IMR-90 (cell line): ENCODE results near the gene PLEKHG2. TPM values are rescaled to one million over a fixed set of nuclear protein-coding genes. Genes with fewer than 3 reads are reported as not detected.

Experiments
- ATAC-seq: fragments of 200-7000 bp; cut with Tn5 transposase; 2 replicates; pipeline ENCODE4 v1.9.1; 2020; ENCODE audit warnings: low read depth, mild to moderate bottlenecking, moderate library complexity
- BruUV-seq: library from RNA; stranded (reverse); fragments of 400-500 nt; replicated peaks from 2 replicates; lab custom pipeline; 2021; lab: Mats Ljungman, UMichigan
- CTCF ChIA-PET: fragments of 300-600 bp; formaldehyde crosslinking; extraction: SDS; loops from one replicate; lab custom pipeline; 2021; ENCODE audit warnings: antibody characterized with exemption; lab: Yijun Ruan, JAX
- POLR2A ChIA-PET: fragments of 300-600 bp; sonication (Branson Sonifier 250); formaldehyde crosslinking; loops from one replicate; lab custom pipeline; 2022; ENCODE audit warnings: antibody characterized with exemption; ENCODE audit not compliant: unreplicated experiment; lab: Charles Lee
- DNase-seq: peaks from one replicate; pipeline ENCODE4 v3.0.0; 2013
- H2AFZ ChIP-seq: replicated peaks from 2 replicates; pipeline ENCODE3; 2013; ENCODE audit warnings: low read length, mild to moderate bottlenecking; ENCODE audit not compliant: poor library complexity
- H2AK5ac ChIP-seq: 2 replicates; pipeline ENCODE4 v1.6.1; 2013; ENCODE audit warnings: low read depth, low read length, inconsistent platforms
- H2AK9ac ChIP-seq: replicated peaks from 2 replicates; pipeline ENCODE3; 2013; ENCODE audit warnings: mild to moderate bottlenecking, low read depth, low read length, moderate library complexity; ENCODE audit not compliant: poor library complexity
- H2BK120ac ChIP-seq: 2 replicates; pipeline ENCODE4 v1.6.1; 2013; ENCODE audit warnings: low read depth, low read length, inconsistent platforms
- H2BK15ac ChIP-seq: 3 replicates; pipeline ENCODE4 v1.6.1; 2013; ENCODE audit warnings: low read depth, low read length, inconsistent platforms
- H2BK20ac ChIP-seq: 2 replicates; pipeline ENCODE4 v1.6.1; 2013; ENCODE audit warnings: low read depth, mild to moderate bottlenecking, inconsistent platforms, low read length, moderate library complexity
- H2BK5ac ChIP-seq: 2 replicates; pipeline ENCODE4 v1.6.1; 2013; ENCODE audit warnings: mild to moderate bottlenecking, low read depth, low read length, inconsistent platforms; ENCODE audit not compliant: poor library complexity, severe bottlenecking
- H3K14ac ChIP-seq: replicated peaks from 2 replicates; pipeline ENCODE4 v1.6.1; 2013; ENCODE audit warnings: low read depth, low read length, inconsistent platforms
- H3K18ac ChIP-seq: 2 replicates; pipeline ENCODE4 v1.6.1; 2013; ENCODE audit warnings: low read depth, low read length, control low read depth
- H3K23ac ChIP-seq: 2 replicates; pipeline ENCODE4 v1.6.1; 2013; ENCODE audit warnings: low read depth, low read length, inconsistent platforms
- H3K27ac ChIP-seq: 2 replicates; pipeline ENCODE4 v1.5.1; 2013; ENCODE audit warnings: mild to moderate bottlenecking, control low read depth, low read length; ENCODE audit not compliant: insufficient read depth
- H3K27me3 ChIP-seq: 2 replicates; pipeline ENCODE4 v1.6.1; 2013; ENCODE audit warnings: low read length; ENCODE audit not compliant: control insufficient read depth, insufficient read depth
- H3K36me3 ChIP-seq: 2 replicates; pipeline ENCODE4 v1.6.1; 2013; ENCODE audit warnings: low read length, mixed read lengths; ENCODE audit not compliant: control insufficient read depth, insufficient read depth
- H3K4ac ChIP-seq: 2 replicates; pipeline ENCODE4 v1.6.1; 2013; ENCODE audit warnings: low read depth, low read length, inconsistent platforms
- H3K4me1 ChIP-seq: 2 replicates; pipeline ENCODE4 v1.6.1; 2013; ENCODE audit warnings: low read length, mixed read lengths; ENCODE audit not compliant: control insufficient read depth, insufficient read depth
- H3K4me2 ChIP-seq: 2 replicates; pipeline ENCODE4 v1.6.1; 2013; ENCODE audit warnings: low read depth, mild to moderate bottlenecking, control low read depth, low read length, moderate library complexity
- H3K4me3 ChIP-seq: 2 replicates; pipeline ENCODE4 v1.5.1; 2013; ENCODE audit warnings: low read depth, mild to moderate bottlenecking, control low read depth, low read length, moderate library complexity; ENCODE audit not compliant: insufficient read depth
- H3K56ac ChIP-seq: 2 replicates; pipeline ENCODE4 v1.6.1; 2013; ENCODE audit warnings: low read length, inconsistent platforms; ENCODE audit not compliant: insufficient read depth; ENCODE audit errors: extremely low read depth
- H3K79me1 ChIP-seq, 2 experiments: 2 replicates each; pipeline ENCODE4 v1.6.1; 2013; ENCODE audit warnings: low read length in 2 of 2, inconsistent platforms in 1 of 2, low read depth in 1 of 2
- H3K9ac ChIP-seq: 2 replicates; pipeline ENCODE4 v1.6.1; 2013; ENCODE audit warnings: low read depth, low read length, control low read depth
- H3K9me1 ChIP-seq: 2 replicates; pipeline ENCODE4 v1.6.1; 2013; ENCODE audit warnings: low read length, inconsistent platforms; ENCODE audit not compliant: insufficient read depth
- H3K9me3 ChIP-seq: 2 replicates; pipeline ENCODE4 v1.6.1; 2013; ENCODE audit warnings: low read length; ENCODE audit not compliant: control insufficient read depth, insufficient read depth
- H4K20me1 ChIP-seq: 2 replicates; pipeline ENCODE4 v1.6.1; 2013; ENCODE audit warnings: low read length, inconsistent platforms; ENCODE audit not compliant: insufficient read depth
- H4K5ac ChIP-seq: 2 replicates; pipeline ENCODE4 v1.6.1; 2013; ENCODE audit warnings: mild to moderate bottlenecking, low read depth, low read length, control low read depth
- H4K8ac ChIP-seq, 2 experiments: 2 replicates each; pipeline ENCODE4 v1.6.1; 2013; ENCODE audit warnings: low read depth in 2 of 2, low read length in 2 of 2, control low read depth in 1 of 2, inconsistent platforms in 1 of 2
- H4K91ac ChIP-seq: 2 replicates; pipeline ENCODE4 v1.6.1; 2013; ENCODE audit warnings: low read depth, low read length, inconsistent platforms; ENCODE audit not compliant: insufficient read depth
- BHLHE40 ChIP-seq: fragments of 150-350 bp; IDR thresholded peaks from 2 replicates; pipeline ENCODE4 v1.6.1; 2016; ENCODE audit warnings: mild to moderate bottlenecking, low read depth, low read length
- CEBPB ChIP-seq: IDR thresholded peaks from 2 replicates; pipeline ENCODE4 v1.6.1; 2012; ENCODE audit warnings: low read depth, low read length, improper control_type of control experiment
- CTCF ChIP-seq: conservative IDR thresholded peaks from 2 replicates; pipeline ENCODE4 v1.5.1; 2012; ENCODE audit warnings: mild to moderate bottlenecking, low read depth, low read length, improper control_type of control experiment
- FOS ChIP-seq: fragments of 150-350 bp; IDR thresholded peaks from 2 replicates; pipeline ENCODE4 v1.6.1; 2016; ENCODE audit warnings: low read depth, low read length
- MAFK ChIP-seq: IDR thresholded peaks from 2 replicates; pipeline ENCODE4 v1.6.1; 2012; ENCODE audit warnings: low read depth, low read length, improper control_type of control experiment
- MAZ ChIP-seq: IDR thresholded peaks from 2 replicates; pipeline ENCODE4 v1.6.1; 2012; ENCODE audit warnings: low read depth, mild to moderate bottlenecking, low read length, improper control_type of control experiment, moderate library complexity, borderline replicate concordance
- MXI1 ChIP-seq: IDR thresholded peaks from 2 replicates; pipeline ENCODE4 v1.6.1; 2012; ENCODE audit warnings: low read depth, mild to moderate bottlenecking, low read length, moderate library complexity, borderline replicate concordance
- NFE2L2 ChIP-seq: fragments of 150-350 bp; IDR thresholded peaks from 2 replicates; pipeline ENCODE4 v1.6.1; 2016; ENCODE audit warnings: low read depth, mild to moderate bottlenecking, low read length
- POLR2A ChIP-seq: IDR thresholded peaks from 2 replicates; pipeline ENCODE4 v1.6.1; 2012; ENCODE audit warnings: mild to moderate bottlenecking, low read depth, low read length
- RAD21 ChIP-seq: IDR thresholded peaks from 2 replicates; pipeline ENCODE4 v1.6.1; 2012; ENCODE audit warnings: low read length, improper control_type of control experiment
- RCOR1 ChIP-seq: IDR thresholded peaks from 2 replicates; pipeline ENCODE4 v1.6.1; 2012; ENCODE audit warnings: mild to moderate bottlenecking, low read length, improper control_type of control experiment; ENCODE audit not compliant: insufficient replicate concordance
- RFX5 ChIP-seq: IDR thresholded peaks from 2 replicates; pipeline ENCODE4 v1.8.0; 2012; ENCODE audit warnings: low read depth, mild to moderate bottlenecking, low read length, moderate library complexity
- USF2 ChIP-seq: fragments of 150-350 bp; IDR thresholded peaks from 2 replicates; pipeline ENCODE4 v1.6.1; 2017; ENCODE audit warnings: mild to moderate bottlenecking, antibody characterized with exemption, low read length, low read depth
- WGBS, 2 experiments: methylation state at CpG; one replicate each; pipeline versions ENCODE4 v1.1.5 to v1.1.7; 2013; ENCODE audit warnings: missing lambda C conversion rate in 2 of 2; ENCODE audit not compliant: insufficient read length in 1 of 2; ENCODE audit errors: extremely low coverage in 2 of 2; 5-methylcytosine and 5-hydroxymethylcytosine counted together
- dilution Hi-C: fragments of 300-500 bp; cut with HindIII; formaldehyde crosslinking; loops from one replicate; pipeline ENCODE4 v1.14.3; 2018; ENCODE audit warnings: low sequenced_read_pairs; ENCODE audit not compliant: unreplicated experiment
- in situ Hi-C: fragments of 300-500 bp; cut with MboI; formaldehyde crosslinking; loops from 3 replicates; pipeline ENCODE4 v1.14.3; 2019; ENCODE audit warnings: low sequenced_read_pairs, inconsistent platforms, mixed read lengths
- intact Hi-C: fragments of 100-400 bp; cut with micrococcal nuclease; formaldehyde crosslinking; loops from 2 replicates; pipeline ENCODE4 v1.10.0; 2022
- polyA plus RNA-seq, 3 experiments: library from polyadenylated mRNA; depleted of rRNA; stranded (reverse); fragments of >200 nt; gene quantifications; 2 replicates each; pipeline ENCODE4 v1.2.3, GENCODE V29; 2012; ENCODE audit warnings: low replicate concordance in 1 of 3
- total RNA-seq: library from RNA; depleted of rRNA; stranded (reverse); fragments of >200 nt; gene quantifications from 2 replicates; pipeline ENCODE4 v1.2.3, GENCODE V29; 2012
- TF ChIP-seq, protein P1 (sequence below): fragments of 150-350 bp; IDR thresholded peaks from 2 replicates; pipeline ENCODE4 v1.6.1; 2016; ENCODE audit warnings: low read depth, mild to moderate bottlenecking, low read length, moderate library complexity, borderline replicate concordance

The PLEKHG2 gene
- total and polyA plus RNA-seq, 2 of the 4 experiments (the other 2 are of a cell fraction), result 6.5 to 28.3 TPM

DNA sequence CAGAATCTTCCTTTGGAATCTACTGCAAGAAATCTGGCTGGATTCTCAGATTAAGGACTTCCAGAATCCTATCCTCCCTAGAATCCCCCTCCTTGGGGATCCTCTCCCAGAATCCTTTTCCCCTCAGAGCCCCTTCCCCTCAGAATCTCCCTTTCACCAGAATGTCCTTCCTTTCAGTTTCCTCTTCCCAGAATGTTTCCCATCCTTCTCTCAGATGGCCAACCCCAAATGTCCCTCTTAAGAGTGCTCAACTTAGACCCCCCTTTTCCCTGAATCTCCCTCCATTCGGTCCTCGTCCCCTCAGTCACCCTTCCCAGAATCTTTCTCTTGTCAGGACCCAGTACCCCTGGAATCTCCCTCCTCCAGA, 23.9 kb downstream of the PLEKHG2 start:
- H3K56ac ChIP-seq, result peak overlapping the region; percentile 88
- H3K9ac ChIP-seq, result peak overlapping the region; percentile 91
- H4K8ac ChIP-seq, result peak overlapping the region; percentile 91 to 98
- H3K27ac ChIP-seq, result peak overlapping the region; percentile 67
- peaks cover 3% of the 10 kb centered on the region; the same call in 1 of the 2 replicates for H3K4me1 ChIP-seq
- peak overlapping the region; percentile 80 for H3K23ac ChIP-seq
- intact Hi-C loops (no loop called here), dilution Hi-C loops (no loop called here), in situ Hi-C loops (loop anchor here (25.0 kb wide), 1 partner anchor 401 kb away; the partner anchor contains the start of genes DYRK1B and FBL)
- H4K91ac ChIP-seq, result peak overlapping the region; percentile 82
- peak overlapping the region; percentile 67 for H3K4me2 ChIP-seq
- WGBS, 2 experiments, result 0% methylated on average over 2 of the region's 2 CpGs; no CpG with 5 or more reads in 1 of the 2 experiments
- peaks cover 22 to 39% of the 10 kb centered on the region in 2 experiments for H3K79me1 ChIP-seq
- peak overlapping the region; percentile 84 for H2AFZ ChIP-seq
- H2AK9ac ChIP-seq, result peak overlapping the region; percentile 87
- H2BK5ac ChIP-seq, result peak overlapping the region; percentile 35
- peak overlapping the region; percentile 33 for H3K18ac ChIP-seq
- peaks cover 23% of the 10 kb centered on the region for H3K36me3 ChIP-seq
- no peak overlapping the region for H2BK15ac ChIP-seq
- peak overlapping the region; percentile 48 for H3K4me3 ChIP-seq
- H2BK20ac ChIP-seq, result no peak overlapping the region
- DNase-seq (no peak), ATAC-seq (no peak)
- no peaks in the 10 kb centered on the region for H3K9me3 ChIP-seq
- ChIA-PET CTCF (interaction anchor here (1.0 kb wide), 1 partner anchor 25 kb away, joined by 3 read pairs; no protein-coding TSS in a partner anchor), POLR2A (interaction anchor here (0.5 to 0.9 kb wide), 11 partner anchors 8 to 960 kb away, joined by 3 to 22 read pairs (median 4); partner anchors contain the start of genes EID2B, MED29, PAF1 and SAMD4B)
- H2BK120ac ChIP-seq, result no peak overlapping the region
- peak overlapping the region; percentile 78 for H3K14ac ChIP-seq
- peak overlapping the region; percentile 65 for H3K4ac ChIP-seq
- peak overlapping the region; percentile 53 for H4K5ac ChIP-seq
- H2AK5ac ChIP-seq, result peak overlapping the region; percentile 33
- no peaks in the 10 kb centered on the region for H3K27me3 ChIP-seq
- peaks cover 33% of the 10 kb centered on the region for H4K20me1 ChIP-seq
- TSS peak; percentile 96 for BruUV-seq
- no peaks in the 10 kb centered on the region; the same call in 1 of the 2 replicates for H3K9me1 ChIP-seq
- TF ChIP-seq FOS (no peak), MAFK (no peak), CTCF (no peak), MXI1 (no peak), RCOR1 (no peak), NFE2L2 (no peak), POLR2A (no peak), RAD21 (no peak), CEBPB (no peak), USF2 (no peak), BHLHE40 (no peak), RFX5 (no peak), MAZ (no peak)
- TF ChIP-seq, protein P1, sequence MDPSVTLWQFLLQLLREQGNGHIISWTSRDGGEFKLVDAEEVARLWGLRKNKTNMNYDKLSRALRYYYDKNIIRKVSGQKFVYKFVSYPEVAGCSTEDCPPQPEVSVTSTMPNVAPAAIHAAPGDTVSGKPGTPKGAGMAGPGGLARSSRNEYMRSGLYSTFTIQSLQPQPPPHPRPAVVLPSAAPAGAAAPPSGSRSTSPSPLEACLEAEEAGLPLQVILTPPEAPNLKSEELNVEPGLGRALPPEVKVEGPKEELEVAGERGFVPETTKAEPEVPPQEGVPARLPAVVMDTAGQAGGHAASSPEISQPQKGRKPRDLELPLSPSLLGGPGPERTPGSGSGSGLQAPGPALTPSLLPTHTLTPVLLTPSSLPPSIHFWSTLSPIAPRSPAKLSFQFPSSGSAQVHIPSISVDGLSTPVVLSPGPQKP, result no peak
